ENCODE measurements around the gene GHRHR.

GRCh38 chr7:30933124-30933974 is 30.4 kb upstream of the GHRHR start:
- TF ChIP-seq, protein P1, sequence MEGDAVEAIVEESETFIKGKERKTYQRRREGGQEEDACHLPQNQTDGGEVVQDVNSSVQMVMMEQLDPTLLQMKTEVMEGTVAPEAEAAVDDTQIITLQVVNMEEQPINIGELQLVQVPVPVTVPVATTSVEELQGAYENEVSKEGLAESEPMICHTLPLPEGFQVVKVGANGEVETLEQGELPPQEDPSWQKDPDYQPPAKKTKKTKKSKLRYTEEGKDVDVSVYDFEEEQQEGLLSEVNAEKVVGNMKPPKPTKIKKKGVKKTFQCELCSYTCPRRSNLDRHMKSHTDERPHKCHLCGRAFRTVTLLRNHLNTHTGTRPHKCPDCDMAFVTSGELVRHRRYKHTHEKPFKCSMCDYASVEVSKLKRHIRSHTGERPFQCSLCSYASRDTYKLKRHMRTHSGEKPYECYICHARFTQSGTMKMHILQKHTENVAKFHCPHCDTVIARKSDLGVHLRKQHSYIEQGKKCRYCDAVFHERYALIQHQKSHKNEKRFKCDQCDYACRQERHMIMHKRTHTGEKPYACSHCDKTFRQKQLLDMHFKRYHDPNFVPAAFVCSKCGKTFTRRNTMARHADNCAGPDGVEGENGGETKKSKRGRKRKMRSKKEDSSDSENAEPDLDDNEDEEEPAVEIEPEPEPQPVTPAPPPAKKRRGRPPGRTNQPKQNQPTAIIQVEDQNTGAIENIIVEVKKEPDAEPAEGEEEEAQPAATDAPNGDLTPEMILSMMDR (IDR thresholded peaks at IDR 0.05; ENCODE audit: borderline replicate concordance, extremely low read depth, low read length, poor library complexity, severe bottlenecking) = no peak
- no peak for TF ChIP-seq EZH2 (IDR thresholded peaks at IDR 0.05; ENCODE audit: borderline replicate concordance, low read depth, low read length, severe bottlenecking)
